NCI-H510A treated with DMSO at 0.1 percent for 48 hours (cell line): ENCODE results near the gene SRPK2.
"Not testable (repeated sequence)": the region's sequence is repeated elsewhere in the genome, so short reads cannot be mapped to it uniquely, and the experiment has no call there.

Experiments used
- DNase-seq: peaks from one replicate; lab custom pipeline; 2025; lab: John Stamatoyannopoulos, UW

Gene SRPK2

GRCh38 chr7:105388356-105389087, at the start of gene SRPK2:
Gene SRPK2, minus strand, starts transcription at chr7:105388921.
- DNase-seq: peak; percentile 19

- no peak for DNase-seq
Observed at GRCh38 chr7:105438254-105438653, 49.5 kb upstream of the SRPK2 start.

GRCh38 chr7:105437356-105437755, 48.6 kb upstream of the SRPK2 start:
- not testable (repeated sequence) for DNase-seq

GRCh38 chr7:105429746-105430612, 41.3 kb upstream of the SRPK2 start:
- DNase-seq: peak; percentile 19

DNA sequence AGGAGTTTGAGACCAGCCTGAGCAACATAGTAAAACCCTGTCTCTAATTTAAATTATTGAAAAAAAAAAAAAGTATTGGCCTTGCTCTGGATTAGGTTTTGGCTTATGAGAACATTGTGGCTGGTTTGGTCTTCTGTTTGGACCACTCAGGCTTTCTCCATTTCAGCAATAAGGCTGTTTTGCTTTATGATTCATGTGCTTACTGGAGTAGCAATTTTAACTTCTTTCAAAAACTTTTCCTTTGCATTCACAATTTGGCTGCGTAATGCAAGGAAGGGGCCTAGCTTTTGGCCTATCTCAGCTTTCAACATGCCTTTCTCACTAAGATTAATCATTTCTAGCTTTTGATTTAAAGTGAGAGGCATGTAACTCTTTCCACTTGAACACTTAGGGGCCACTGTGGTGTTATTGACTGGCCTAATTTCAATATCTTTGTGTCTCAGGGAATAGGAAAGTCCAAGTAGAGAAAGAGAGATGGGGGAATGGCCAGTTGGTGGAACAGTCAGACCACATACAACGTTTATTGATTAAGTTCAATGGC, 38.0 kb upstream of the SRPK2 start:
- DNase-seq: no peak

- DNase-seq: no peak
Observed at GRCh38 chr7:105423987-105424386, 35.3 kb upstream of the SRPK2 start.

DNA sequence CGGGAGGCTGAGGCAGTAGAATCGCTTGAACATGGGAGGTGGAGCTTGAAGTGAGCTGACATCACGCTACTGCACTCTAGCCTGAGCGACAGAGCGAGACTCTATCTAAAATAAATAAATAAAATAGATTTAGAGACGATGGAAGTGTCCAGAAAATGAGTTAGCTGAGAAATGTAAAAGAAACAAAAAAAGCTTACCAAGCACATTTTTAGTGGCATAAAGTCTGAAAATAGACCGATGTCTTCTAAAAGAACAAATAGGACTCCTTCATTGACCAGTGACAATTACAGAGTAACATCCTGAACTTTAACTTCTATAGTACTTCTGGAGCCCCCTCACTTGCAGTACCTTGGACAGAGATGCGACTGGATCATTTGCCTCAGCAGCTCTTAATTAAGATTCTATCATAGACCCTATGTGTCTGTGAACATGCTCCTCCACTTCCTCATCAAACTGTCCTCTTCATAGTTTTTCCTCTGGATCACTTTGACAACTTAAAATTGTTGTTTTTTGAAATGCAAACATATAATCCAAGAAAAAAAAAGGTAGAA, 25.2 kb upstream of the SRPK2 start:
- DNase-seq: no peak

- DNase-seq: not testable (repeated sequence)
Observed at GRCh38 chr7:105410774-105411173, 22.1 kb upstream of the SRPK2 start.

GRCh38 chr7:105409775-105410174, 21.1 kb upstream of the SRPK2 start:
- DNase-seq: not testable (repeated sequence)

DNA sequence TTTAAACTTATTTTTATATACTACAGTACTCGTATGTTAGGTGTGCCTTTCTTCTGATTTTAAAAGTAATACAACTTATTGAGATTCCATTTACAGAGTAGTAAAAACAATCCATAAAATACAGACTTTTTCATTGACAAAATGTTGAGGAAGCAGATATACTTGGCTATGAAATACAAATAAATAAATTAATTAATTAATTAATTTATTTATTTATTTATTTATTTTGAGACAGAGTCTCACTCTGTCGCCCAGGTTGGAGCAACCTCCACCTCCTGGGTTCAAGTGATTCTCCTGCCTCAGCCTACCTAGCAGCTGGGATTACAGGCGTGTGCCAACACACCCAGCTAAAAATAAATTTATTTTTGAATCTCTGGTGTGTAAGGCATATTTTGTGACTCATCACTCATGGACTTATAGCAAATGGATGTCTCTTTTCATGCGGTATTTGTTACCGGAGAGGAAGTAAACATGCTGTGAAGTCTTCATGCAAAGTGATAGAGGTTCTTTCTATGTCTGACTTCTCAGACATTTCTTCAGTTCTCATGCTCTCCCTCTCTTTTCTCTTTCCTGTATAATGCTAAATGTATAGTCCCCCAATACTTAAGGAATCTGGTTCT, 20.2 kb upstream of the SRPK2 start:
- no peak for DNase-seq

DNA sequence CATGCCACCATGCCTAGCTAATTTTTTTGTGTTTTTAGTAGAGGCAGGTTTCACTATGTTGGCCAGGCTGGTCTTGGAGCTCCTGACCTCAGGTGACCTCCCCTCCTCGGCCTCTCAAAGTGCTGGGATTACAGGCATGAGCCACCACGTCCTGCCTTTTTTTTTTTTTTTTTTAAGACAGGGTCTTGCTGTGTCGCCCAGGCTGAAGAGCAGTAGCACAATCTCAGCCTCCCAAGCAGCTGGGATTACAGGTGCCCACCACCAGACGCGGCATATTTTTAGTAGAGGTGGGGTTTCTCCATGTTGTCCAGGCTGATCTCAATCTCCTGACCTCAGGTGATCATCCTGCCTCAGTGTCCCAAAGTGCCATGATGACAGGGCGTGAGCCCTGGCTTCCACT, 14.4 kb upstream of the SRPK2 start:
- DNase-seq: no peak

DNA sequence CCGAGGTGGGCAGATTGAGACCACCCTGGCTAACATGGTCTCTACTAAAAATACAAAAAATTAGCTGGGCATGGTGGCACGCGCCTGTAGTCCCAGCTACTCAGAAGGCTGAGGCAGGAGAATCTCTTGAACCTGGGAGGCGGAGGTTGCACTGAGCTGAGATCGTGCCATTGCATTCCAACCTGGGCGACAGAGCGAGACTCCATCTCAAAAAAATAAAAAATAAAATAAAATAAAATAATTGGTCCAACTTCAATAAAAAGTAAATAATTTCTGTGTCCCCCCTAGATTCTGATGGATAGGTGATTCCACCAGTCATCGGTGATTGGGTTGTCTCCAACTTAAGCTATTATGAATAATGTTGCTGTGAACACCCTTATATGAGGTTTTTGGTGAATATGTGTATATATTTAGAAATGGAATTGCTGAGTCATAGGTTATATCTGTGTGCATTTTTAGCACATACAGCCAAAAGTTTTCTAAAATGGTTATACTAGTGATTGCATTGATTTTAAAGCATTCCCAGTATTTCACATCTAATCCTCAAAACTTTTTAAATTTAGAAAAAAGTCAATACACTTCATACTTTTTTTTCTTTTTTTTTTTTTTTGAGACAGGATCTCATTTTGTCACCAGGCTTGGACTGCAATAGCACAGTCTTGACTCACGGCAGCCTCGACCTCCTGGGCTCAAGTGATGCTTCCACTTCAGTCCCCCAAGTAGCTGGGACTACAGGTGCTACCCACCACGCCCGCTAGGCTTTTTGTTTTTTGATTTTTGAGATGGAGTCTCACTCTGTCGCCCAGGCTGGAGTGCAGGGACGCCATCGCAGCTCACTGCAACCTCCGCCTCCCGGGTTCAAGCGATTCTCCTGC, 13.7 kb upstream of the SRPK2 start:
- no peak for DNase-seq

- no peak for DNase-seq
Observed at GRCh38 chr7:105399043-105399725, 10.5 kb upstream of the SRPK2 start.

DNA sequence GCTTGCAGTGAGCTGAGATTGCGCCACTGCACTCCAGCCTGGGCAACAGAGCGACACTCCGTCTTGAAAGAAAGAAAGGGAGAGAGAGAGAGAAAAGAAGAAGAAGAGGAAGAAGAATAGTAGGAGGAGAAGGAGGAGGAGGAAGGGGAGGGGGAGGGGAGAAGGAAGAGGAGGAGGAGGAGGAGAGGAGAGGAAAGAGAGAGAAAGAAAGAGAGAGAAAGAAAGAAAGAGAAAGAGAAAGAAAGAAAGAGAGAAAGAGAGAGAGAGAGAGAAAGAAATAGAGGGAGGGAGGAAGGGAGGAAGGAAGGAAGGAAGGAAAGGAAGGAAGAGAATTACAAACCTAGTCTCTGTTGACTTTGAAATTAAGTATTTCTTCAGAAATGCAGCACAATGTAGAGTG, 7.8 kb upstream of the SRPK2 start:
- DNase-seq: no peak

DNA sequence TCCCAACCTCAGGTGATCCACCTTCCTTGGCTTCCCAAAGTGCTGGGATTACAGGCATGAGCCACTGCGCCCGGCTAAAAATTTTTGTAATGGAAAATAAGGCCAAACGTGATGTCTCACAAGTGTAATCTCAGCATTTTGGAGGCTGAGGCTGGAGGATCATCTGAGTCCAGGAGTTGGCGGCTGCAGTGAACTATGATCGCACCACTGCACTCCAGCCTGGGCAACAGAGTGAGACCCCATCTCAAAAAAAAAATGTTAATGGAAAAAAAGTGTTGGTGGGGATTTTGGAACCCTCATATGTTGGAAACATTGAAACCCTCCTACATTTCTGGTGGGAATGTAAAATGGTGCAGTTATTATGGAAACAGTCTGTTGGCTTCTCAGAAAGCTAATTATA, 2.7 kb upstream of the SRPK2 start:
- no peak for DNase-seq

DNA sequence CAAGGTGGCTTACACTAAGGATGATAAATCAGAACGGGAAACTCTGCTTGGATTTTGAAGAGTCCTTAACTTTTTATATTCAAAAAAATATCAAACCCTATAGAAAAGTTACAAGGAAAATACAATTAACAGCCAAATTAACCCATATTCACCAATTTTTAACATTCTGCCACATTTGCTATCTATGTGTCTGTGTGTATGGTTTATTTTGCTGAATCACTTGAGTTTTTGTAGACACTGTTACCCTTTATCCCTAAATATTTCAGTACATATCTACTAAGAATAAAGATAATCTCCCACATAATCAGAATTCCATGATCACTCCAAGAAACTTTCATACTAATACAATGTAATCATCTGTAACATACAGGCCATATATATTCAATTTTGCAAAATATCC, 1.2 kb upstream of the SRPK2 start:
- no peak for DNase-seq

GRCh38 chr7:105389088-105389650, 448 bp upstream of the SRPK2 start:
- DNase-seq: peak; percentile 24

- peak; percentile 6 for DNase-seq
Observed at GRCh38 chr7:105387508-105388355, 989 bp downstream of the SRPK2 start.

- DNase-seq: no peak
Observed at GRCh38 chr7:105377903-105378302, 10.8 kb downstream of the SRPK2 start.
